ENCODE data around the gene PCDHB5. TPM values are rescaled to one million over a fixed set of nuclear protein-coding genes. Genes with fewer than 3 reads are reported as not detected.
"Not testable (repeated sequence)": the region's sequence is repeated elsewhere in the genome, so short reads cannot be mapped to it uniquely, and the experiment has no call there.

PCDHB5 gene
- 1.4 TPM for polyA plus RNA-seq (2013, experiment 1 of 4)
- 1.2 TPM for polyA plus RNA-seq (2013, experiment 2 of 4)
- 0.53 TPM for polyA plus RNA-seq (2013, experiment 3 of 4)
- 0.65 TPM for polyA plus RNA-seq (2013, experiment 4 of 4)

GRCh38 chr5:141135030-141135717, at the start of gene PCDHB5:
Gene PCDHB5, plus strand, starts transcription at chr5:141135206. Its CDS starts 229 bp downstream, at chr5:141135435.
- Histone ChIP-seq H3K27ac (ENCODE audit: insufficient read depth, low read depth, low read length, poor library complexity, severe bottlenecking) (no peak within 1 kb of the TSS), H3K9me3 (ENCODE audit: control insufficient read depth, low read length) (peaks cover 5% of the 10 kb centered on the region), H3K36me3 (ENCODE audit: control insufficient read depth, insufficient read depth, low read length) (no peaks in the 10 kb centered on the region), H3K4me3 (ENCODE audit: insufficient read depth, low read depth, low read length) (no peak within 1 kb of the TSS), H3K27me3 (ENCODE audit: control insufficient read depth, insufficient read depth, low read length, poor library complexity, severe bottlenecking) (no peaks in the 10 kb centered on the region), H3K4me1 (ENCODE audit: control insufficient read depth, insufficient read depth, low read length) (no peaks in the 10 kb centered on the region)
- WGBS, 2 experiments, result 89% methylated on average over 22 of the region's 22 CpGs

GRCh38 chr5:141094481-141095262, 40.3 kb upstream of the PCDHB5 start, which contains the start of gene PCDHB2:
Gene PCDHB2, plus strand, starts transcription at chr5:141094615. Its CDS starts 176 bp downstream, at chr5:141094791.
- H3K9me3 ChIP-seq (ENCODE audit: control insufficient read depth, low read length), result no peaks in the 10 kb centered on the region
- no peaks in the 10 kb centered on the region for H3K4me1 ChIP-seq (ENCODE audit: control insufficient read depth, insufficient read depth, low read length)
- peak within 1 kb of the TSS; percentile 80 for H3K27ac ChIP-seq (ENCODE audit: insufficient read depth, low read depth, low read length, poor library complexity, severe bottlenecking)
- H3K27me3 ChIP-seq (ENCODE audit: control insufficient read depth, insufficient read depth, low read length, poor library complexity, severe bottlenecking), result no peaks in the 10 kb centered on the region
- peak within 1 kb of the TSS; percentile 66 for H3K4me3 ChIP-seq (ENCODE audit: insufficient read depth, low read depth, low read length)
- 18 to 20% methylated on average over 29 of the region's 29 CpGs for WGBS, 2 experiments
- H3K36me3 ChIP-seq (ENCODE audit: control insufficient read depth, insufficient read depth, low read length), result peaks cover 11% of the 10 kb centered on the region

- peak overlapping the region; percentile 66 for H3K4me3 ChIP-seq (ENCODE audit: insufficient read depth, low read depth, low read length)
- no peak overlapping the region for H3K27ac ChIP-seq (ENCODE audit: insufficient read depth, low read depth, low read length, poor library complexity, severe bottlenecking)
- H3K9me3 ChIP-seq (ENCODE audit: control insufficient read depth, low read length), result no peaks in the 10 kb centered on the region
- no peaks in the 10 kb centered on the region for H3K27me3 ChIP-seq (ENCODE audit: control insufficient read depth, insufficient read depth, low read length, poor library complexity, severe bottlenecking)
- 82 to 88% methylated on average over 12 of the region's 12 CpGs for WGBS, 2 experiments
- H3K4me1 ChIP-seq (ENCODE audit: control insufficient read depth, insufficient read depth, low read length), result no peaks in the 10 kb centered on the region
- peaks cover 13% of the 10 kb centered on the region for H3K36me3 ChIP-seq (ENCODE audit: control insufficient read depth, insufficient read depth, low read length)
Measured at GRCh38 chr5:141095263-141095641, 39.8 kb upstream of the PCDHB5 start.

GRCh38 chr5:141096181-141096580, 38.8 kb upstream of the PCDHB5 start:
- 90 to 93% methylated on average over 21 of the region's 46 CpGs for WGBS, 2 experiments
- peaks cover 23% of the 10 kb centered on the region for H3K36me3 ChIP-seq (ENCODE audit: control insufficient read depth, insufficient read depth, low read length)
- not testable (repeated sequence) for H3K27ac ChIP-seq (ENCODE audit: insufficient read depth, low read depth, low read length, poor library complexity, severe bottlenecking); H3K4me1 ChIP-seq (ENCODE audit: control insufficient read depth, insufficient read depth, low read length); H3K9me3 ChIP-seq (ENCODE audit: control insufficient read depth, low read length); H3K27me3 ChIP-seq (ENCODE audit: control insufficient read depth, insufficient read depth, low read length, poor library complexity, severe bottlenecking); H3K4me3 ChIP-seq (ENCODE audit: insufficient read depth, low read depth, low read length)

GRCh38 chr5:141096586-141096985, 38.4 kb upstream of the PCDHB5 start:
- H3K4me1 ChIP-seq (ENCODE audit: control insufficient read depth, insufficient read depth, low read length); H3K27me3 ChIP-seq (ENCODE audit: control insufficient read depth, insufficient read depth, low read length, poor library complexity, severe bottlenecking); H3K9me3 ChIP-seq (ENCODE audit: control insufficient read depth, low read length); H3K4me3 ChIP-seq (ENCODE audit: insufficient read depth, low read depth, low read length); H3K27ac ChIP-seq (ENCODE audit: insufficient read depth, low read depth, low read length, poor library complexity, severe bottlenecking): not testable (repeated sequence)
- 95 to 97% methylated on average over 29 of the region's 38 CpGs for WGBS, 2 experiments
- H3K36me3 ChIP-seq (ENCODE audit: control insufficient read depth, insufficient read depth, low read length), result peaks cover 27% of the 10 kb centered on the region

- H3K27ac ChIP-seq (ENCODE audit: insufficient read depth, low read depth, low read length, poor library complexity, severe bottlenecking), result no peak within 1 kb of the TSS
- H3K4me1 ChIP-seq (ENCODE audit: control insufficient read depth, insufficient read depth, low read length), result no peaks in the 10 kb centered on the region
- peaks cover 3% of the 10 kb centered on the region for H3K9me3 ChIP-seq (ENCODE audit: control insufficient read depth, low read length)
- H3K4me3 ChIP-seq (ENCODE audit: insufficient read depth, low read depth, low read length), result no peak within 1 kb of the TSS
- no peaks in the 10 kb centered on the region for H3K27me3 ChIP-seq (ENCODE audit: control insufficient read depth, insufficient read depth, low read length, poor library complexity, severe bottlenecking)
- WGBS, 2 experiments, result 86 to 89% methylated on average over 19 of the region's 19 CpGs
- peaks cover 36% of the 10 kb centered on the region for H3K36me3 ChIP-seq (ENCODE audit: control insufficient read depth, insufficient read depth, low read length)
Measured at GRCh38 chr5:141100243-141100805, 34.7 kb upstream of the PCDHB5 start, which contains the start of gene PCDHB3. Gene PCDHB3, plus strand, starts transcription at chr5:141100473. Its CDS starts 177 bp downstream, at chr5:141100650.

- no peak overlapping the region for H3K4me3 ChIP-seq (ENCODE audit: insufficient read depth, low read depth, low read length)
- peaks cover 30% of the 10 kb centered on the region for H3K36me3 ChIP-seq (ENCODE audit: control insufficient read depth, insufficient read depth, low read length)
- H3K4me1 ChIP-seq (ENCODE audit: control insufficient read depth, insufficient read depth, low read length), result no peaks in the 10 kb centered on the region
Measured at GRCh38 chr5:141101059-141101458, 33.9 kb upstream of the PCDHB5 start.

GRCh38 chr5:141102070-141102469, 32.9 kb upstream of the PCDHB5 start:
- not testable (repeated sequence) for H3K4me3 ChIP-seq (ENCODE audit: insufficient read depth, low read depth, low read length); H3K27ac ChIP-seq (ENCODE audit: insufficient read depth, low read depth, low read length, poor library complexity, severe bottlenecking); H3K4me1 ChIP-seq (ENCODE audit: control insufficient read depth, insufficient read depth, low read length); H3K9me3 ChIP-seq (ENCODE audit: control insufficient read depth, low read length); H3K27me3 ChIP-seq (ENCODE audit: control insufficient read depth, insufficient read depth, low read length, poor library complexity, severe bottlenecking)
- H3K36me3 ChIP-seq (ENCODE audit: control insufficient read depth, insufficient read depth, low read length), result peaks cover 30% of the 10 kb centered on the region
- WGBS, 2 experiments, result 90 to 98% methylated on average over 19 to 26 of the region's 39 CpGs

More at GRCh38 chr5:141101059-141101458, 33.9 kb upstream of the PCDHB5 start:
- peaks cover 3% of the 10 kb centered on the region for H3K9me3 ChIP-seq (ENCODE audit: control insufficient read depth, low read length)
- 92 to 93% methylated on average over 20 of the region's 20 CpGs for WGBS, 2 experiments
- H3K27ac ChIP-seq (ENCODE audit: insufficient read depth, low read depth, low read length, poor library complexity, severe bottlenecking), result no peak overlapping the region
- H3K27me3 ChIP-seq (ENCODE audit: control insufficient read depth, insufficient read depth, low read length, poor library complexity, severe bottlenecking), result no peaks in the 10 kb centered on the region

- not testable (repeated sequence) for H3K27ac ChIP-seq (ENCODE audit: insufficient read depth, low read depth, low read length, poor library complexity, severe bottlenecking); H3K27me3 ChIP-seq (ENCODE audit: control insufficient read depth, insufficient read depth, low read length, poor library complexity, severe bottlenecking); H3K4me3 ChIP-seq (ENCODE audit: insufficient read depth, low read depth, low read length); H3K9me3 ChIP-seq (ENCODE audit: control insufficient read depth, low read length); H3K4me1 ChIP-seq (ENCODE audit: control insufficient read depth, insufficient read depth, low read length)
- peaks cover 29% of the 10 kb centered on the region for H3K36me3 ChIP-seq (ENCODE audit: control insufficient read depth, insufficient read depth, low read length)
- 97% methylated on average over 20 to 28 of the region's 38 CpGs for WGBS, 2 experiments
Measured at GRCh38 chr5:141102471-141102870, 32.5 kb upstream of the PCDHB5 start.

GRCh38 chr5:141105350-141105749, 29.7 kb upstream of the PCDHB5 start:
- Histone ChIP-seq H3K4me3 (ENCODE audit: insufficient read depth, low read depth, low read length) (no peak overlapping the region), H3K27ac (ENCODE audit: insufficient read depth, low read depth, low read length, poor library complexity, severe bottlenecking) (no peak overlapping the region), H3K36me3 (ENCODE audit: control insufficient read depth, insufficient read depth, low read length) (peaks cover 25% of the 10 kb centered on the region), H3K27me3 (ENCODE audit: control insufficient read depth, insufficient read depth, low read length, poor library complexity, severe bottlenecking) (no peaks in the 10 kb centered on the region), H3K4me1 (ENCODE audit: control insufficient read depth, insufficient read depth, low read length) (no peaks in the 10 kb centered on the region), H3K9me3 (ENCODE audit: control insufficient read depth, low read length) (peaks cover 5% of the 10 kb centered on the region)
- WGBS, 2 experiments, result 55 to 72% methylated on average over 2 of the region's 2 CpGs

Measured in ectodermal cell (in vitro differentiated cells).